Fibroblast of villous mesenchyme (primary cell): ENCODE measurements around the gene HRAS. TPM values are rescaled to one million over a fixed set of nuclear protein-coding genes. Genes with fewer than 3 reads are reported as not detected.

Source experiments
- DNase-seq: peaks from one replicate; pipeline ENCODE4 v3.0.0-alpha.2; 2010; ENCODE audit warnings: low read depth
- H3K4me3 ChIP-seq: 2 replicates; pipeline ENCODE4 v1.5.1; 2011; ENCODE audit warnings: low read depth, mild to moderate bottlenecking, low read length
- small RNA-seq: library from RNA; depleted of rRNA; stranded (forward); fragments of <200 nt; gene quantifications from one replicate; pipeline ENCODE3, GENCODE V24; 2012
- total RNA-seq: library from RNA; depleted of rRNA; stranded (reverse); fragments of >200 nt; gene quantifications from 2 replicates; pipeline ENCODE4 v1.2.3, GENCODE V29; 2012
- TF ChIP-seq, protein P1 (sequence below): IDR thresholded peaks from 2 replicates; pipeline ENCODE4 v1.5.1; 2012; ENCODE audit warnings: low read depth, mild to moderate bottlenecking, low read length; ENCODE audit not compliant: insufficient read depth

Gene HRAS
- total RNA-seq, 1 donor = 36.7 TPM

DNA sequence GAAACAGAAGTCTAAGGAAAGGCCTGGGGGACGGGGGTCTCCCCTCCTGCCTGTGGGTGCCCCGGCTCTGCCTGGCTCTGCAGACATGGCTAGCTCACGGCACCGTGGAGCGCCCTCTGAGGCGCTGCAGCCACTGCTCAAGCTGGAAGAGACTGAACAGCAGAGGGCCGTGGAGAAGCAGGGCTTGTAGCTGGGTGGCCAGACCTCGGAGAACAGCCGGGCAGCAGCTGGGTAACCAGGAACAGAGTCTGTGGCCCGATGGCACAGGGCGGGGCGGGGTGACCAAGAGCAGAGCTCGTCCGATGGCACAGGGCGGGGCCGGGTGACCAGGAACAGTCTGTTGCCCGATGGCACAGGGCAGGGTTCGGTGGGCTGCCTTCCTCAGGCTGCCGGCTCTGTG is 46.4 kb downstream of the HRAS start:
- H3K4me3 ChIP-seq = no peak overlapping the region
- no peak for DNase-seq

DNA sequence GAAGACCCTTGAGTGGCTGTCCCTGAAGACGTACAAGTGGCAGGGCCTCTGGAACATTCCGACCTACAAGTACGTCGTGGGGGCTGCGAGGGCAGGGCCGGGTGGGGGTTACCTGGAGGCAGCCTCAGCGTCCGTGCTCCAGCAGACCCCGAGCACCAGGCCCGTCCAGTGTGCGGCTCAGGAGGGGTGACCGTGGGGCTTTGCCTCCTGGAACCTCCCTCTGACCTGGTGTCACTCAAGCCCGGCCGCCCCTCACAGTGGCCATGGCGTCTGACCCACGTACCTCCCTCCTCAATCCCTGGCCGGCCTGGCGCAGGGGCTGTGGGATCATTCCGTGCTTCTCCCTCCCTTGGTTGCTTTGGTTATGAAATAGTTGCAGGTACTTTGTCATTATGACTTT is 46.8 kb downstream of the HRAS start:
- TF ChIP-seq, protein P1, sequence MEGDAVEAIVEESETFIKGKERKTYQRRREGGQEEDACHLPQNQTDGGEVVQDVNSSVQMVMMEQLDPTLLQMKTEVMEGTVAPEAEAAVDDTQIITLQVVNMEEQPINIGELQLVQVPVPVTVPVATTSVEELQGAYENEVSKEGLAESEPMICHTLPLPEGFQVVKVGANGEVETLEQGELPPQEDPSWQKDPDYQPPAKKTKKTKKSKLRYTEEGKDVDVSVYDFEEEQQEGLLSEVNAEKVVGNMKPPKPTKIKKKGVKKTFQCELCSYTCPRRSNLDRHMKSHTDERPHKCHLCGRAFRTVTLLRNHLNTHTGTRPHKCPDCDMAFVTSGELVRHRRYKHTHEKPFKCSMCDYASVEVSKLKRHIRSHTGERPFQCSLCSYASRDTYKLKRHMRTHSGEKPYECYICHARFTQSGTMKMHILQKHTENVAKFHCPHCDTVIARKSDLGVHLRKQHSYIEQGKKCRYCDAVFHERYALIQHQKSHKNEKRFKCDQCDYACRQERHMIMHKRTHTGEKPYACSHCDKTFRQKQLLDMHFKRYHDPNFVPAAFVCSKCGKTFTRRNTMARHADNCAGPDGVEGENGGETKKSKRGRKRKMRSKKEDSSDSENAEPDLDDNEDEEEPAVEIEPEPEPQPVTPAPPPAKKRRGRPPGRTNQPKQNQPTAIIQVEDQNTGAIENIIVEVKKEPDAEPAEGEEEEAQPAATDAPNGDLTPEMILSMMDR = no peak
- H3K4me3 ChIP-seq = no peak overlapping the region
- DNase-seq = no peak

More for the DNA sequence above, 46.4 kb downstream of the HRAS start:
- TF ChIP-seq, protein P1 = no peak

DNA sequence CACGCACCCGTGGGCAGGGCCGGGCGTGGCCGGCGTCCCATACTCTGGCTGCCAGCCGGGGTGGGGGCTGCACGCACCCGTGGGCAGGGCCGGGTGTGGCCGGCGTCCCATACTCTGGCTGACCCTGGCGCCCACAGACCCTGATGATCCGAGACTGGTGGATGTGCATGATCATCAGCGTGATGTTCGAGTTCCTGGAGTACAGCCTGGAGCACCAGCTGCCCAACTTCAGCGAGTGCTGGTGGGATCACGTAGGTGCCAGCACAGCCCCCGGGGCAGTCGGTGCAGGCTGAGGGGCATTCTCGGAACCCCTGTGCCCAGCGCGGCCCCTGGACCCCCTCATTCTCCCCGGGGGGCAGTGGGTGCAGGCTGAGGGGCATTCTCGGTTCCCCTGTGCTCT is 47.3 kb downstream of the HRAS start:
- DNase-seq = no peak
- TF ChIP-seq, protein P1 = no peak
- H3K4me3 ChIP-seq = no peak overlapping the region

DNA sequence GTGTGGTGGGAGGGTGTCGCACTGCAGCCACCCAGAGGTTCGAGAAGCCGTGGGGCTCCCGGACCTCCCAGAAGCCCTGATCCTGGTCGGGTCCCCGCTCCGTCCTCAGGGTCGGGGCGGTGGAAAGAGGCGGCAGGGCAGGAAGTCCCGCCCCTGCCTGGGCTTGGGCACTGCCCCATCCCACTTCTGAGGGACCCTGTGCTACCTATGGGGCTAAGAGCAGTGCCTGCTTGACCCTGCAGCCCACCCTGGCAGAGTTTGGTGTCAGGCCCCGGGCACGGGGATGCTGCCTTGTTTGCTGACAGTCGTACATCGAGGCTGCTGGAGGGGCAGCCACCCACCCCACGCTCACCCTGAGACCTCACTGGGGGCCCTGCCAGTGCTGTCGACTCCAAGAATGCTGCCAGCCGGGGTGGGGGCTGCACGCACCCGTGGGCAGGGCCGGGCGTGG is 47.8 kb downstream of the HRAS start:
- no peak for DNase-seq
- TF ChIP-seq, protein P1 = no peak

DNA sequence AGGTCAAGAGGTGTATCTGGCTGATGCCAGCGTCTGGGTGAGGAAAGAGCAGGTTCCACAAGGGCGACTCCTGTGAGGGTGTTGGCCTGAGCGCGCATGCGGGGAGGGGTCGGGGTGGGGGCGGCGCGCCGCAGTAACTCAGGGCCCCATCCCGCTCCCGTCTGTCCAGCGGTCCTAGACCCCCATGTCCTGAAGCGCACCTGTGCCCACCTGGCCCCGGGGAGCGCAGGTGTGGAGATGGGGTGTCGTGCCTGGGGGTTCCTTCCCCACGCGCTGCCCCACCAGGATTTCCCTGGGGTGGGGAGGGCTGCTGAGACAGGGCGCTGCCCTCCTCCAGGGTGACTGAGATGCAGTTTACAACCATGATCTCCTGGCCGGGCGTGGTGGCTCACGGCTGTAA is 49.2 kb downstream of the HRAS start:
- DNase-seq = no peak

More for the DNA sequence above, 47.8 kb downstream of the HRAS start:
- H3K4me3 ChIP-seq = no peak overlapping the region

DNA sequence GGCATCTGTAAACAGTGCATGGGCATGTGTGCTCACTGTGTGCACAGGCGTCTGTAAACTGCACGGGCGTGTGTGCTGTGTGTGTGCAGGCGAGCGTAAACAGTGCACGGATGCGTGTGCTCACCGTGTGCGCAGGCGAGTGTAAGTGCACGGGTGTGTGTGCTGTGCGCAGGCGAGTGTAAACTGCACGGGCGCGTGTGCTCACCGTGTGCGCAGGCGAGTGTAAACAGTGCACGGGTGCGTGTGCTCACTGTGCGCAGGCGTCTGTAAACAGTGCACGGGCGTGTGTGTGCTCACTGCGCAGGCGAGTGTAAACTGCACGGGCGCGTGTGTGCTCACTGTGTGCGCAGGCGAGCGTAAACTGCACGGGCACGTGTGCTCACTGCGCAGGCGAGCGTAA is 50.8 kb downstream of the HRAS start:
- DNase-seq = no peak
- H3K4me3 ChIP-seq = no peak overlapping the region
- TF ChIP-seq, protein P1 = no peak

More for the DNA sequence above, 49.2 kb downstream of the HRAS start:
- H3K4me3 ChIP-seq = no peak overlapping the region
- TF ChIP-seq, protein P1 = no peak

Small RNAs within 50 kb of the gene (small RNA-seq; reads per million reads assigned to genes)
- gene MIR210 = 35.7 reads per million, percentile 95 among the genes with 10 or more reads in this experiment

Other genes starting within 250 kb of the HRAS start
- 7.8 and 10.6 TPM in 2 replicates for gene PGGHG, start 246.4 kb downstream of the HRAS start, total RNA-seq
- gene IFITM5, start 236.1 kb downstream of the HRAS start, total RNA-seq = not detected in 2 replicates
- gene IFITM2, start 227.8 kb downstream of the HRAS start, total RNA-seq = 38.4 and 107 TPM in 2 replicates
- gene IFITM1, start 221.5 kb downstream of the HRAS start, total RNA-seq = 76.4 and 117 TPM in 2 replicates
- gene IFITM3, start 214.7 kb downstream of the HRAS start, total RNA-seq = 83.3 and 94.1 TPM in 2 replicates
- 0.43 and 1.3 TPM in 2 replicates for gene B4GALNT4, start 166.1 kb downstream of the HRAS start, total RNA-seq
- 2.2 and 2.6 TPM in 2 replicates for gene PKP3, start 141.4 kb downstream of the HRAS start, total RNA-seq
- 10.8 and 14.5 TPM in 2 replicates for gene SIGIRR, start 120.6 kb downstream of the HRAS start, total RNA-seq
- not detected in 2 replicates for gene ANO9, start 93.6 kb downstream of the HRAS start, total RNA-seq
- 31.5 and 34.8 TPM in 2 replicates for gene PTDSS2, start 85.3 kb downstream of the HRAS start, total RNA-seq
- gene RNH1, start 28.3 kb downstream of the HRAS start, total RNA-seq = 259 and 276 TPM in 2 replicates
- gene LRRC56, start 2.0 kb upstream of the HRAS start, total RNA-seq = 0.43 and 0.64 TPM in 2 replicates
- 1.6 and 2.2 TPM in 2 replicates for gene LMNTD2, start 25.2 kb upstream of the HRAS start, total RNA-seq
- 14.2 and 15.5 TPM in 2 replicates for gene RASSF7, start 25.4 kb upstream of the HRAS start, total RNA-seq
- gene PHRF1, start 40.9 kb upstream of the HRAS start, total RNA-seq = 29.4 and 38.7 TPM in 2 replicates
- gene IRF7, start 80.4 kb upstream of the HRAS start, total RNA-seq = 7.7 and 8.2 TPM in 2 replicates
- not detected in 2 replicates for gene CDHR5, start 89.4 kb upstream of the HRAS start, total RNA-seq
- not detected in 2 replicates for gene SCT, start 91.6 kb upstream of the HRAS start, total RNA-seq
- not detected in 2 replicates for gene DRD4, start 101.7 kb upstream of the HRAS start, total RNA-seq
- 33.7 and 33.8 TPM in 2 replicates for gene DEAF1, start 159.6 kb upstream of the HRAS start, total RNA-seq
- gene TMEM80, start 160.2 kb upstream of the HRAS start, total RNA-seq = 13.0 and 16.8 TPM in 2 replicates
- 42.5 and 55.3 TPM in 2 replicates for gene EPS8L2, start 170.7 kb upstream of the HRAS start, total RNA-seq
- gene TALDO1, start 211.9 kb upstream of the HRAS start, total RNA-seq = 142 and 148 TPM in 2 replicates
- 26.3 and 44.8 TPM in 2 replicates for gene GATD1, start 241.9 kb upstream of the HRAS start, total RNA-seq